ENCODE results near the gene MYT1. TPM values are rescaled to one million over a fixed set of nuclear protein-coding genes. Genes with fewer than 3 reads are reported as not detected.
"Not testable (repeated sequence)": the region's sequence is repeated elsewhere in the genome, so short reads cannot be mapped to it uniquely, and the experiment has no call there.

The MYT1 gene
- total RNA-seq, 3 donors from 2014 or later, result under 0.01 TPM; not detected in 2

DNA sequence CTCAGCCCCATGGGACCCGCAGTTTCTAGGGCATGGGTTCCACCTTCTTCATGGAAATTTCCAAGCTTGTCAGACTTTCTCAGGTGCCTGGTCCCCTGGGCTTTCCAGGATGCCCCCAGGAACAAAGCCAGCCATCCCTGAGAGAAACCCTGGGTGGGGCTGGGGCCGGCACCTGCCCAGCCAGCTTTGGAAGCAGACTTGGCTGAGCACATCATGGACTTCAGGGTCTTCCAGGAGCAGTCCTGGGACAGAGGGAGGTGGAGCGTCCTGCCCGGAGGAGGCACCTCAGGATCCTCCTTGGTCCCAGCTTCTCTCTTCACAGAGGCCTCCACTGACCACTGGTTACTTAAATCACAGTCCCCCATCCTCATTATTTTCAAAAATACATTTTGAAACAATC lies 13.5 kb downstream of the MYT1 start:
- Histone ChIP-seq H3K27me3 (peaks cover 0 to 21% of the 10 kb centered on the region in 2 donors), H3K27ac (no peak overlapping the region), H3K9me3 (no peaks in the 10 kb centered on the region), H3K4me3 (no peak overlapping the region), H3K4me1 (no peaks in the 10 kb centered on the region), H3K36me3 (no peaks in the 10 kb centered on the region)
- intact Hi-C loops (cut with DNase I; ENCODE audit: low total_unique reads), result no loop called here
- TF ChIP-seq POLR2AphosphoS5 (IDR thresholded peaks at IDR 0.05) (no peak), POLR2A (IDR thresholded peaks at IDR 0.05) (no peak)
- TF ChIP-seq, protein P1, sequence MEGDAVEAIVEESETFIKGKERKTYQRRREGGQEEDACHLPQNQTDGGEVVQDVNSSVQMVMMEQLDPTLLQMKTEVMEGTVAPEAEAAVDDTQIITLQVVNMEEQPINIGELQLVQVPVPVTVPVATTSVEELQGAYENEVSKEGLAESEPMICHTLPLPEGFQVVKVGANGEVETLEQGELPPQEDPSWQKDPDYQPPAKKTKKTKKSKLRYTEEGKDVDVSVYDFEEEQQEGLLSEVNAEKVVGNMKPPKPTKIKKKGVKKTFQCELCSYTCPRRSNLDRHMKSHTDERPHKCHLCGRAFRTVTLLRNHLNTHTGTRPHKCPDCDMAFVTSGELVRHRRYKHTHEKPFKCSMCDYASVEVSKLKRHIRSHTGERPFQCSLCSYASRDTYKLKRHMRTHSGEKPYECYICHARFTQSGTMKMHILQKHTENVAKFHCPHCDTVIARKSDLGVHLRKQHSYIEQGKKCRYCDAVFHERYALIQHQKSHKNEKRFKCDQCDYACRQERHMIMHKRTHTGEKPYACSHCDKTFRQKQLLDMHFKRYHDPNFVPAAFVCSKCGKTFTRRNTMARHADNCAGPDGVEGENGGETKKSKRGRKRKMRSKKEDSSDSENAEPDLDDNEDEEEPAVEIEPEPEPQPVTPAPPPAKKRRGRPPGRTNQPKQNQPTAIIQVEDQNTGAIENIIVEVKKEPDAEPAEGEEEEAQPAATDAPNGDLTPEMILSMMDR (IDR thresholded peaks at IDR 0.05), result no peak
- no peak for DNase-seq (ENCODE audit: low spot score in 2 of 2)

GRCh38 chr20:64178925-64179324 lies 14.7 kb downstream of the MYT1 start:
- H3K36me3 ChIP-seq; H3K27ac ChIP-seq; H3K4me3 ChIP-seq; intact Hi-C loops (cut with DNase I; ENCODE audit: low total_unique reads); H3K9me3 ChIP-seq; H3K4me1 ChIP-seq; DNase-seq (ENCODE audit: low spot score in 2 of 2): not testable (repeated sequence)
- peaks cover 0 to 17% of the 10 kb centered on the region in 2 donors for H3K27me3 ChIP-seq

GRCh38 chr20:64179805-64180204 lies 15.6 kb downstream of the MYT1 start:
- no peak overlapping the region for H3K27ac ChIP-seq
- H3K4me1 ChIP-seq, result no peaks in the 10 kb centered on the region
- no peak for DNase-seq (ENCODE audit: low spot score in 2 of 2)
- intact Hi-C loops (cut with DNase I; ENCODE audit: low total_unique reads), result no loop called here
- no peak overlapping the region for H3K4me3 ChIP-seq
- TF ChIP-seq POLR2AphosphoS5 (IDR thresholded peaks at IDR 0.05) (no peak), POLR2A (IDR thresholded peaks at IDR 0.05) (no peak)
- TF ChIP-seq, protein P1 (IDR thresholded peaks at IDR 0.05), result no peak
- H3K9me3 ChIP-seq, result no peaks in the 10 kb centered on the region
- H3K27me3 ChIP-seq, result peaks cover 0 to 17% of the 10 kb centered on the region in 2 donors
- H3K36me3 ChIP-seq, result no peaks in the 10 kb centered on the region

- no peak for DNase-seq (ENCODE audit: low spot score in 2 of 2)
- Histone ChIP-seq H3K4me3 (no peak overlapping the region), H3K27ac (no peak overlapping the region), H3K9me3 (no peaks in the 10 kb centered on the region), H3K27me3 (peaks cover 0 to 17% of the 10 kb centered on the region in 2 donors), H3K4me1 (no peaks in the 10 kb centered on the region), H3K36me3 (no peaks in the 10 kb centered on the region)
- TF ChIP-seq POLR2AphosphoS5 (IDR thresholded peaks at IDR 0.05), result no peak
- TF ChIP-seq, protein P1 (IDR thresholded peaks at IDR 0.05), result no peak
- no peak for TF ChIP-seq POLR2A (IDR thresholded peaks at IDR 0.05)
- intact Hi-C loops (cut with DNase I; ENCODE audit: low total_unique reads), result no loop called here
Measured at GRCh38 chr20:64180673-64181072, 16.4 kb downstream of the MYT1 start.

DNA sequence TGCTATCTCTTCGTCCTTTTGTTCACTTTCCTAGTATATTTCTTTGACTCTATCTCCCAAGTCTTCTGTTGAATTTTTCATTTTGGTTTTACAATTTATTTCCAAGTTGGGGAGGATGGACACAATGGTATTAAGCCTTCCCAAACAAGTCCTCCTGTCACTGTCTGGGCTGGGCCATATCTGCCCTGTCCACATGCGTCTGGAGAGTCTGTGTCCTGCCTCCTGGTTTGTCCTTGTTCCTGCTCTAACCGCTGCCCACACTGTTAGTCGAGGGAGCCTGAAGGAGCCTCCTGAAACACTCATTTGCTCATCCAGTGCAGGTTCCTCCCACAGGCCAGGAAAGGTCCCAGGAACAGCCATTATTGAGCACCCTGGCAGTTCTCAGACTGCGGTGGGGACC lies 17.1 kb downstream of the MYT1 start:
- peaks cover 0 to 15% of the 10 kb centered on the region in 2 donors for H3K27me3 ChIP-seq
- intact Hi-C loops (cut with DNase I; ENCODE audit: low total_unique reads), result no loop called here
- no peak overlapping the region for H3K27ac ChIP-seq
- no peak for TF ChIP-seq POLR2AphosphoS5 (IDR thresholded peaks at IDR 0.05)
- TF ChIP-seq, protein P1 (IDR thresholded peaks at IDR 0.05), result no peak
- no peak for TF ChIP-seq POLR2A (IDR thresholded peaks at IDR 0.05)
- no peaks in the 10 kb centered on the region for H3K4me1 ChIP-seq
- no peaks in the 10 kb centered on the region for H3K36me3 ChIP-seq
- no peaks in the 10 kb centered on the region for H3K9me3 ChIP-seq
- no peak for DNase-seq (ENCODE audit: low spot score in 2 of 2)
- H3K4me3 ChIP-seq, result no peak overlapping the region

Measured in breast epithelium (tissue), 4 donors.